Mesothelial cell of epicardium (in vitro differentiated cells): Measurements from ENCODE around the gene SEC62. TPM values are rescaled to one million over a fixed set of nuclear protein-coding genes. Genes with fewer than 3 reads are reported as not detected.

Source experiments
- DNase-seq, 2 experiments: peaks; one replicate each; pipeline ENCODE4 v3.0.0; 2021; ENCODE audit warnings: low spot score in 2 of 2; ENCODE audit not compliant: unreplicated experiment in 2 of 2
- H3K27ac Mint-ChIP-seq: 2 replicates; pipeline ENCODE4 v1.8.0; 2021; ENCODE audit warnings: mixed read lengths
- H3K27me3 Mint-ChIP-seq: 2 replicates; pipeline ENCODE4 v1.8.0; 2021; ENCODE audit warnings: low read depth, mixed read lengths
- H3K36me3 Mint-ChIP-seq: 2 replicates; pipeline ENCODE4 v1.8.0; 2021; ENCODE audit warnings: mixed read lengths
- H3K4me1 Mint-ChIP-seq: 2 replicates; pipeline ENCODE4 v1.8.0; 2021; ENCODE audit warnings: mixed read lengths
- H3K4me3 Mint-ChIP-seq: 2 replicates; pipeline ENCODE4 v1.8.0; 2021; ENCODE audit warnings: mild to moderate bottlenecking, moderate library complexity, mixed read lengths
- H3K9me3 Mint-ChIP-seq: 2 replicates; pipeline ENCODE4 v1.8.0; 2021; ENCODE audit warnings: mixed read lengths
- CTCF ChIP-seq: fragments of 200-600 bp; sonication (generic); IDR thresholded peaks from one replicate; pipeline ENCODE4 v1.5.0; 2021; ENCODE audit warnings: antibody characterized with exemption; ENCODE audit not compliant: unreplicated experiment
- total RNA-seq: library from RNA; stranded (reverse); gene quantifications from 3 replicates; pipeline ENCODE4 v1.2.1, GENCODE V29; 2021

SEC62 gene
- total RNA-seq, 1 donor from 2014 or later, result 112 TPM

GRCh38 chr3:169969174-169970095, 2.8 kb downstream of the SEC62 start:
- Mint-ChIP-seq H3K36me3 (peaks cover 5% of the 10 kb centered on the region), H3K27me3 (peaks cover 3% of the 10 kb centered on the region), H3K4me1 (peaks cover 38% of the 10 kb centered on the region), H3K27ac (peak overlapping the region; percentile 65), H3K4me3 (peak overlapping the region; percentile 96), H3K9me3 (peaks cover 4% of the 10 kb centered on the region)
- DNase-seq, result no peak
- no peak for TF ChIP-seq CTCF

- DNase-seq, result no peak
- TF ChIP-seq CTCF, result no peak
- H3K27ac Mint-ChIP-seq, result no peak overlapping the region
- no peaks in the 10 kb centered on the region for H3K27me3 Mint-ChIP-seq
- H3K9me3 Mint-ChIP-seq, result no peaks in the 10 kb centered on the region
- peaks cover 37% of the 10 kb centered on the region for H3K4me1 Mint-ChIP-seq
- H3K4me3 Mint-ChIP-seq, result no peak overlapping the region
- H3K36me3 Mint-ChIP-seq, result peaks cover 9% of the 10 kb centered on the region
Observed at GRCh38 chr3:169970847-169971246, 4.2 kb downstream of the SEC62 start.

GRCh38 chr3:169971522-169971921, 4.9 kb downstream of the SEC62 start:
- no peaks in the 10 kb centered on the region for H3K9me3 Mint-ChIP-seq

DNA sequence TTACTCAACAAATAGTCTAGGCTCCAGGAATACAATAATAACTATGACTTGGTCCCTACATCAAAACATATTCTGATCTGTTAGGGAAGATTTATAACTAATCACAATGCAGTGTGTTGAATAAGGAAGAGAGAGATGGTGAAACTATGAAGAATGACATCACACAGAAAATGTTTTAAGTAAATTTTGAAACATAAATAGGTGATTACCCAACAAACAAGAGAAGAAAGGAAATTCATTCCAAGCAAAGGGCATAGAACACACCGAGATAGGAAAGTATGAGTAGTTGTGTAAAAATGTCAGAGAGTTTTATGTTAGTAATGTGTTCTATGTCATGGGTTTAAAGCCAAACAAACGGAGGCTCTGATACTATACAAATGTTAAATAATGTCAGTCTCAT, 13.4 kb downstream of the SEC62 start:
- DNase-seq, result no peak
- Mint-ChIP-seq H3K36me3 (peaks cover 49% of the 10 kb centered on the region), H3K27me3 (no peaks in the 10 kb centered on the region), H3K4me1 (no peaks in the 10 kb centered on the region), H3K9me3 (no peaks in the 10 kb centered on the region), H3K4me3 (no peak overlapping the region), H3K27ac (no peak overlapping the region)
- no peak for TF ChIP-seq CTCF

More at GRCh38 chr3:169971522-169971921, 4.9 kb downstream of the SEC62 start:
- no peak for DNase-seq
- no peak overlapping the region for H3K4me3 Mint-ChIP-seq
- H3K36me3 Mint-ChIP-seq, result peaks cover 13% of the 10 kb centered on the region
- no peak overlapping the region for H3K27ac Mint-ChIP-seq
- H3K27me3 Mint-ChIP-seq, result no peaks in the 10 kb centered on the region
- H3K4me1 Mint-ChIP-seq, result peaks cover 32% of the 10 kb centered on the region
- TF ChIP-seq CTCF, result no peak

DNA sequence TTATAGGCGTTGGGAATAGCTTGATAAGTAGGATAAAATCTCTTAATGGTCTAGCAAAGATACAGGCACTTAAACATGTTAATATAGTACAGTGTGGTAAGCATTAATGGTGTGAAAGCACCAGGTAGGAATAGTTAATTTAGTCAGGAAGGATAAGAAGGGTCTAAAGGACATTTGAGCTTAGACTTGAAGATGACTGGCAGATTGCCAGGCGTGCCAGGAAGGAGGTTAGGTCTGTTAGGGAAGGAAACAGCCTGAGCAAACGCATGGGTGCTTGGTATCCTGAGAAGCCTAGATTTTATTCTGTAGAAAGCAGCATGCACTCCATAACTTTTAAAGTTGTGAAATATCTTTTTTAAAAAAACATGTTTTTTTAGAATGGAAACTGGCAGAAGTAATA, 17.7 kb downstream of the SEC62 start:
- Mint-ChIP-seq H3K9me3 (no peaks in the 10 kb centered on the region), H3K4me1 (no peaks in the 10 kb centered on the region), H3K27ac (no peak overlapping the region), H3K4me3 (no peak overlapping the region), H3K36me3 (peaks cover 52% of the 10 kb centered on the region), H3K27me3 (no peaks in the 10 kb centered on the region)
- TF ChIP-seq CTCF, result no peak
- DNase-seq, result no peak
